Memory B cell (primary cell): ENCODE data around the gene PCNT.
"Not testable (repeated sequence)": the region's sequence is repeated elsewhere in the genome, so short reads cannot be mapped to it uniquely, and the experiment has no call there.

Source experiments
- ATAC-seq: fragments of 150-1000 bp; cut with Tn5 transposase; 2 replicates; pipeline ENCODE4 v1.10.0; 2021; ENCODE audit warnings: low read depth, mild to moderate bottlenecking, moderate library complexity
- DNase-seq, 2 donors: peaks; one replicate each; pipeline ENCODE4 v3.0.0; 2022; ENCODE audit warnings: low spot score in 2 of 2
- H3K27ac Mint-ChIP-seq: one replicate; pipeline ENCODE4 v1.8.0; 2022; ENCODE audit warnings: mild to moderate bottlenecking, moderate library complexity, mixed read lengths
- H3K27me3 Mint-ChIP-seq: one replicate; pipeline ENCODE4 v1.8.0; 2022; ENCODE audit warnings: mixed read lengths
- H3K36me3 Mint-ChIP-seq: one replicate; pipeline ENCODE4 v1.8.0; 2022; ENCODE audit warnings: mild to moderate bottlenecking, mixed read lengths
- H3K4me1 Mint-ChIP-seq: one replicate; pipeline ENCODE4 v1.8.0; 2022; ENCODE audit warnings: mixed read lengths
- H3K4me3 Mint-ChIP-seq: one replicate; pipeline ENCODE4 v1.8.0; 2022; ENCODE audit warnings: mild to moderate bottlenecking, moderate library complexity, mixed read lengths
- H3K9me3 Mint-ChIP-seq: one replicate; pipeline ENCODE4 v1.8.0; 2022; ENCODE audit warnings: mixed read lengths

PCNT gene

GRCh38 chr21:46459356-46460112 is 135.6 kb downstream of the PCNT start:
- Mint-ChIP-seq H3K27me3 (no peaks in the 10 kb centered on the region), H3K9me3 (no peaks in the 10 kb centered on the region), H3K4me3 (peak overlapping the region; percentile 94), H3K4me1 (peaks cover 26% of the 10 kb centered on the region), H3K27ac (peak overlapping the region; percentile 94), H3K36me3 (peaks cover 5% of the 10 kb centered on the region)
- DNase-seq: peak in 1 of 2 donors; percentile 13
- no peak for ATAC-seq

GRCh38 chr21:46461909-46462308 is 138.0 kb downstream of the PCNT start:
- DNase-seq: no peak
- no peaks in the 10 kb centered on the region for H3K27me3 Mint-ChIP-seq
- H3K27ac Mint-ChIP-seq: no peak overlapping the region
- H3K9me3 Mint-ChIP-seq: no peaks in the 10 kb centered on the region
- H3K4me3 Mint-ChIP-seq: no peak overlapping the region
- H3K36me3 Mint-ChIP-seq: peaks cover 7% of the 10 kb centered on the region
- H3K4me1 Mint-ChIP-seq: peaks cover 20% of the 10 kb centered on the region
- no peak for ATAC-seq

DNA sequence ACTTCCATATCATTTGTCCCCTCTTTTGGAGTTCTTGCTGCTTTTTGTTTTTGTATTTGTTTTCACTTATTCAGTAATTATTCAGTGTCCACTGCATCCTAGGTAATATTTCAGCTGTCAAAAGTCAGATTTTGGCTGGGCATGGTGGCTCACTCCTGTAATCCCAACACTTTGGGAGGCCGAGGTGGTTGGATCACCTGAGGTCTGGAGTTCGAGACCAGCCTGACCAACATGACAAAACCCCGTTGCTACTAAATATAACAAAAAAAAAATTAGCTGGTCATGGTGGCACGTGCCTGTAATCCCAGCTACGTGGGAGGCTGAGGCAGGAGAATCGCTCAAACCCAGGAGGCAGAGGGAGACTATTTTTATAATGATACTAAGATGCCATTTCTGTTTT is 141.2 kb downstream of the PCNT start:
- H3K27me3 Mint-ChIP-seq, H3K4me3 Mint-ChIP-seq, H3K9me3 Mint-ChIP-seq, DNase-seq, ATAC-seq, H3K27ac Mint-ChIP-seq: not testable (repeated sequence)
- Mint-ChIP-seq H3K36me3 (peaks cover 14% of the 10 kb centered on the region), H3K4me1 (peaks cover 12% of the 10 kb centered on the region)

DNA sequence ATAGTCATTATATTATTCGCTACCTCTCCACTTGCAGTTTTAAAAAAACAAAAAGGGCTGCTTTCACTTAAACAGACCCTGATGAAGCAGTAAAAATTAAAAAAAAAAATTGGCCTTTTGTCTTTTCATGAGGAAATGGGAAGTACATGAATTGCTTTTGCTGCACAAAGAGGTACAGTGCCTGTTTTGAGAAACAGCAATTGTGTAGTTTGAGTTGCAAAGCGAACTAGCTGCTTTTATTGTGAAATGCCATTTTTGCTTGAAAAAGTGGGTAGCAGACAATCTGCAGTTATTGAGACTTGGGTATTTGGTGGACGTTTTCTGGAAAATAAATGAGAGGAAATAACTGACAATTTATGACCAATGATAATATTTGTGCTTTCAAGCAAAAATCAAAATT is 141.7 kb downstream of the PCNT start:
- H3K4me1 Mint-ChIP-seq: peaks cover 12% of the 10 kb centered on the region
- H3K36me3 Mint-ChIP-seq: peaks cover 14% of the 10 kb centered on the region
- no peak for ATAC-seq
- H3K27ac Mint-ChIP-seq: no peak overlapping the region
- DNase-seq: no peak
- H3K9me3 Mint-ChIP-seq: no peaks in the 10 kb centered on the region
- no peak overlapping the region for H3K4me3 Mint-ChIP-seq
- no peaks in the 10 kb centered on the region for H3K27me3 Mint-ChIP-seq

DNA sequence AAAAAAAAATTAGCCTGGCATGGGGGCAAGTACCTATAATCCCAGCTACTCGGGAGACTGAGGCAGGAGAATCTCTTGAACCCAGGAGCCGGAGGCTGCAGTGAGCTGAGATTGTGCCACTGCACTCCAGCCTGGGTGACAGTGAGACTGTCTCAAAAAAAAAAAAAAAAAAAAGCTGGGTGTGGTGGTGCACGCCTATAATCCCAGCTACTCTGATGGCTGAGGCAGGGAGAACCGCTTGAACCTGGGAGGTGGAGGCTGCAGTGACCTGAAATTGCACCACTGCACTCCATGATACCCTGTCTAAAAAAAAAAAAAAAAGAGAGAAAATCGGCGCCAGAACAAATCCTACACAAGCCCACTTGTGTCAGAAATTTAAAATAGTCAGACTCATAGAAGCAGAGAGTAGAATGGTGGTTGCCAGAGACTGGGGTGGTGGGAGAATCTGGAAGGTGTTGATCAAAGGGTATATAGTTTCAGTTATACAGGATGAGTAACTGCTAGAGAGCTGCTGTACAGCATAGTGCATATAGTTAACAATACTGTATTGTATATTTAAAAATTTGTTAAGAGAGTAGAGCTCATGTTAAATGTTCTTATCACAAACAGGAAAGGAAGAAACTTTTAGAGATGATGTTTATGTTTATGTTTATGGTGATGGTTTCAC is 144.3 kb downstream of the PCNT start:
- ATAC-seq (no peak), DNase-seq (no peak)
- H3K4me3 Mint-ChIP-seq: no peak overlapping the region
- no peaks in the 10 kb centered on the region for H3K27me3 Mint-ChIP-seq
- H3K27ac Mint-ChIP-seq: peak overlapping the region; percentile 18
- no peaks in the 10 kb centered on the region for H3K9me3 Mint-ChIP-seq
- H3K4me1 Mint-ChIP-seq: peaks cover 9% of the 10 kb centered on the region
- peaks cover 11% of the 10 kb centered on the region for H3K36me3 Mint-ChIP-seq

GRCh38 chr21:46469275-46469674 is 145.3 kb downstream of the PCNT start:
- no peak for ATAC-seq
- Mint-ChIP-seq H3K27ac (no peak overlapping the region), H3K27me3 (no peaks in the 10 kb centered on the region), H3K36me3 (peaks cover 8% of the 10 kb centered on the region), H3K9me3 (no peaks in the 10 kb centered on the region), H3K4me3 (no peak overlapping the region), H3K4me1 (peaks cover 14% of the 10 kb centered on the region)
- DNase-seq: no peak

- ATAC-seq: no peak
- Mint-ChIP-seq H3K4me1 (peaks cover 19% of the 10 kb centered on the region), H3K9me3 (no peaks in the 10 kb centered on the region), H3K4me3 (no peak overlapping the region), H3K36me3 (peaks cover 10% of the 10 kb centered on the region), H3K27me3 (no peaks in the 10 kb centered on the region), H3K27ac (no peak overlapping the region)
- no peak for DNase-seq
Observed at GRCh38 chr21:46471514-46471913, 147.6 kb downstream of the PCNT start.

- peaks cover 12% of the 10 kb centered on the region for H3K36me3 Mint-ChIP-seq
- H3K4me1 Mint-ChIP-seq: peaks cover 21% of the 10 kb centered on the region
- no peaks in the 10 kb centered on the region for H3K9me3 Mint-ChIP-seq
- no peaks in the 10 kb centered on the region for H3K27me3 Mint-ChIP-seq
- no peak overlapping the region for H3K4me3 Mint-ChIP-seq
- no peak for DNase-seq
- H3K27ac Mint-ChIP-seq: no peak overlapping the region
- peak; percentile 59 for ATAC-seq
Observed at GRCh38 chr21:46472246-46472645, 148.3 kb downstream of the PCNT start.

- no peak overlapping the region for H3K4me3 Mint-ChIP-seq
- no peak overlapping the region for H3K27ac Mint-ChIP-seq
- no peak for ATAC-seq
- peaks cover 21% of the 10 kb centered on the region for H3K4me1 Mint-ChIP-seq
- peaks cover 7% of the 10 kb centered on the region for H3K36me3 Mint-ChIP-seq
- H3K9me3 Mint-ChIP-seq: no peaks in the 10 kb centered on the region
- DNase-seq: no peak
- no peaks in the 10 kb centered on the region for H3K27me3 Mint-ChIP-seq
Observed at GRCh38 chr21:46474382-46474781, 150.4 kb downstream of the PCNT start.

DNA sequence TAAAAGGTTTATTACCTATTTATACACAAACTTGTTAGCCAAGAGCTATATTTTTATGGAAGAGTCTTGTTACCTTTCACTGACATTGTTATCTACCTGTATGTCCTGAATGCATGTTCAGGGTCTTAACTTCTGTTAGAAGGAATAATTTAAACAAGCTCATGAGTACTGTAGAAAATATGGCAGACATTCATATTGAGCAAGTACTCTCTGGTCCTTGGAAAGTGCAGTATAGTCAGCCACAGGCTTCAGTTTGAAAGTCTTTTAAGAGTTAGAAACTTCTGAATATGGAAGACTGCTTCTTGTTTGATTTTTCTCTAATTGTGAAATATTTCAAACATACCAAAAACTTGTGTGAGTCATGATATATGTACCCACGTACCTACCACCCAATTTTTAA is 151.3 kb downstream of the PCNT start:
- no peaks in the 10 kb centered on the region for H3K27me3 Mint-ChIP-seq
- H3K27ac Mint-ChIP-seq: no peak overlapping the region
- no peaks in the 10 kb centered on the region for H3K9me3 Mint-ChIP-seq
- H3K36me3 Mint-ChIP-seq: peaks cover 6% of the 10 kb centered on the region
- peaks cover 21% of the 10 kb centered on the region for H3K4me1 Mint-ChIP-seq
- ATAC-seq: no peak
- no peak for DNase-seq
- no peak overlapping the region for H3K4me3 Mint-ChIP-seq

GRCh38 chr21:46477765-46478164 is 153.8 kb downstream of the PCNT start:
- no peaks in the 10 kb centered on the region for H3K27me3 Mint-ChIP-seq

DNA sequence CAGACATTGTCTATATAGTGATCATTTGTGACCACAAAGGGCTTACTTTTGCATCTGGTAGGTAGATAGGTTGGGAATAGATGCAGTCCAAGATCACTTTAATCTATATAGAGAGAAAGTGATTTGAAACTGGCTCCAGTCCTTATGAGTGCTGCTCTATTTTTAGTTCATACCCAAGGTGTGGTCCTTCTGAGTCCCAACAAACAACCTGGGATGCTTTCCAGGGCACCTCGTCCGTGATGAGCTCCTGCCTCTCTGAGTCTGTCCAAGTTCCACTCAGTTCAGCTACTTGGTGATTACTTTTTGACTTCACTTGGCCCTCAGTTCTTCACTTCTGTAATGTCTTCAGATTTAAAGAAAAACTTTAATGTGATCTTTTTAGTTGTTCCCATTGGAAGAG is 155.0 kb downstream of the PCNT start:
- H3K4me1 Mint-ChIP-seq: peaks cover 21% of the 10 kb centered on the region
- ATAC-seq (no peak), DNase-seq (no peak)
- no peaks in the 10 kb centered on the region for H3K9me3 Mint-ChIP-seq
- H3K36me3 Mint-ChIP-seq: peaks cover 10% of the 10 kb centered on the region
- no peak overlapping the region for H3K4me3 Mint-ChIP-seq
- no peak overlapping the region for H3K27ac Mint-ChIP-seq
- no peaks in the 10 kb centered on the region for H3K27me3 Mint-ChIP-seq

More at GRCh38 chr21:46477765-46478164, 153.8 kb downstream of the PCNT start:
- Mint-ChIP-seq H3K36me3 (peaks cover 10% of the 10 kb centered on the region), H3K9me3 (no peaks in the 10 kb centered on the region), H3K4me3 (no peak overlapping the region), H3K27ac (no peak overlapping the region), H3K4me1 (peaks cover 21% of the 10 kb centered on the region)
- DNase-seq (no peak), ATAC-seq (no peak)

GRCh38 chr21:46480466-46480865 is 156.5 kb downstream of the PCNT start:
- Mint-ChIP-seq H3K27ac (no peak overlapping the region), H3K4me3 (no peak overlapping the region), H3K4me1 (peaks cover 13% of the 10 kb centered on the region), H3K9me3 (no peaks in the 10 kb centered on the region), H3K27me3 (no peaks in the 10 kb centered on the region), H3K36me3 (peaks cover 14% of the 10 kb centered on the region)
- no peak for ATAC-seq
- no peak for DNase-seq

DNA sequence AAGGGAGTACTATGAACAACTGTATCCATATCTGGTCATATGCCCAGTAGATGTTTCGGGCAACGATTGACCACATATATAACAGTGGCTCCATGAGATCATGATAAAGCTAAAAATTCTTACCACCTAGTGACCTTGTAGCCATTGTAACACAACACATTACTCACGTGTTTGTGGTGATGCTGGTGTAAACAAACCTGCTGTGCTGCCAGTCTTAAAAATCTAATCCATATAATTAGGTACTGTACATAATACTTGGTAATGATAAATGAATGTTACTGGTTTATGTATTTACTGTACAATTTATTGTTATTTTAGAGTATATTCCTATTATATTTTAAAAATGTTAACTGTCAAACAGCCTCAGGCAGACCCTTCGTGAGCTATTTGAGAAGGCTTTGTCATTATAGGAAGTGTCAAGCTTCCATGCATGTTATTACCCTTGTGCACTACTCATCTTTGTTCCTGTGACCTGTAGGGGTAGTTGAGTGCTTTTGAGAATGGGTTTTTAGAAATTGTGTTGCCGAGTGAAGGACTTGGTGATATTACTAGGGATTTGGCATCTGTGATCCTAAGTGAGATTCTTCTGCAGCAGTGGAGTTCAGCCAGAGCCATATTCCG is 158.4 kb downstream of the PCNT start:
- H3K36me3 Mint-ChIP-seq: peaks cover 13% of the 10 kb centered on the region
- DNase-seq (no peak), ATAC-seq (no peak)
- H3K4me1 Mint-ChIP-seq: peaks cover 9% of the 10 kb centered on the region
- no peak overlapping the region for H3K27ac Mint-ChIP-seq
- no peaks in the 10 kb centered on the region for H3K27me3 Mint-ChIP-seq
- H3K4me3 Mint-ChIP-seq: no peak overlapping the region
- H3K9me3 Mint-ChIP-seq: no peaks in the 10 kb centered on the region
